Nucleus accumbens (tissue), 56 donors: ENCODE data around the gene PTPRN2.
"Not testable (repeated sequence)": the region's sequence is repeated elsewhere in the genome, so short reads cannot be mapped to it uniquely, and the experiment has no call there.

ENCODE experiments used
- DNase-seq, 56 donors: peaks; one replicate each; lab custom pipeline; 2025; lab: John Stamatoyannopoulos, UW

PTPRN2 gene

DNA sequence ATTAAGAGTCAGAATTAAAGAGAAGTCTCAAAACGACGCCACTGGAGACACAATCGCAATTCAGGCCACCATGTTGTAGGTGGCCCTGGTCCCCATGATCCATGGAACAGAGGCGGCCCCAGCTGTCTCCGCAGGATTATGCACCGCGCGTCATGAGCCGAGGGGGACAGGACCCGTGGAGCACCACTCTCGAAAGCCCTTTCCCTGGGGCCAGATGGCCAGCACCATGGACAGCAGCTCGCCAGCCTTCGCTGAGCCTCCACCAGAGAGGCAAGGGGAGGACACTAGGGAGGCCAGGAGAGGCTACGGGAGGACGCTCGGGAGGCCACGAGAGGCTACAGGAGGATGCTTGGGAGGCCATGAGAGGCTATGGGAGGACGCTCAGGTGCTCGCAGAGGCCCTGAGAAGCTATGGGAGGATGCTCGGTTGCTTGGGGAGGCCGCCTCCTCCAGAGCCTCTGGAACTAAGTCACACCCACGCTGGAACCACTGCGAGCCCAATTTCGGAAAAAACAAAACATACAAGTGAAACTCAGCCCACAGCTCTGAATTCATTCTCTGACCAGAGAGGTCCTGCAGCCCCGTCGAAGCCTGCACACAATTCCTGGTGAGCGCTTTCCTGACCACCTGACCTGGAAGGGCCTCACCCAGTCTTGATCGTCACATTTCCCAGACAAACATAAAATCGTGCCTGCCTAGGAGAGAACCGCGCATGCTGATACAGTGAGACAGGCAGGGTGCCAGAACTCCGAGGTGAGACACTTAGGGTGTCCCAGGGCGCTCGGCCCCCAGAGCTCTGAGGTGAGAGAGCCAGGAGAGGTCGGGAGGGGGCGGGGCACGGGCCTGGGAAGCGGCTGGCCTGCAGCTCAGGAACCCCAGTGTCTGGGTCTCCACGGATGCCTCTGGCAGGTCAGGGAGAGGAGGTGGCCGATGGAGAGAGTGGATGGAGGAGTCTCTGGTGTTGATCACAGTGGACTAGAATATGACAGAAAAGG, 224.4 kb downstream of the PTPRN2 start:
- DNase-seq: no peak

- no peak for DNase-seq
Measured at GRCh38 chr7:158362001-158362400, 225.6 kb downstream of the PTPRN2 start.

DNA sequence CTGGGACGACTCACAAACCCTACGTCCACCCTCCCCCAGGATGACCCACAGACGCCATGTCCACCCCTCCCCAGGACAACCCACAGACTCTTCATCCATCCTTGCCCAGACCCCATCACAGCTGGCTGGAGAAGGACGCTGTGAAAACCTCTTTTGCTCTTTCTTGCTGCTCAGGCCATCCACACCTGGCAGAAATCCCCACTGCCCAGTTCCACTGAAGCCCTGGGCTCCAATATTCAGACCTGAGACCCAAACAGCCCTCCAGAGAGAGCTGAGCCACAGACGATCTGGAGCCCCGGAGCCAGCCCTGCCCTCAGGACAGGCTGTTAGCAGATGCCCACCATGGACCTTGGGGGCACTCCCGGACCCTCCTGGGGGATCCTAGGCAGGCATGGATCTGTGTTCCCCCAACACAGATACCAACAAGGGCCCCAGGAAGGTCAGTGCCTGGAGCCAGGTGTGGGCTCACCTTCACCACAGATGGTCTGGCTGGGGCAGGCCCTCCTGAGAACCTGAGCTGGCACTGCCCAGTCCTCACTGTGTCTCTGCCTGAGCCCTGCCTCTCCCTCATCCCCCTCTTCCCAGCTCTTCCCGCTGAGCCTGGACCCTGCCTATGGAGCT, 226.2 kb downstream of the PTPRN2 start:
- no peak for DNase-seq

GRCh38 chr7:158358926-158359645, 228.5 kb downstream of the PTPRN2 start:
- no peak for DNase-seq

- DNase-seq: peak in 2 of 56 donors; percentile 25 to 38
Measured at GRCh38 chr7:158357898-158358821, 229.5 kb downstream of the PTPRN2 start.

GRCh38 chr7:158357106-158357897, 230.3 kb downstream of the PTPRN2 start:
- DNase-seq: no peak

GRCh38 chr7:158356454-158356853, 231.2 kb downstream of the PTPRN2 start:
- DNase-seq: no peak

DNA sequence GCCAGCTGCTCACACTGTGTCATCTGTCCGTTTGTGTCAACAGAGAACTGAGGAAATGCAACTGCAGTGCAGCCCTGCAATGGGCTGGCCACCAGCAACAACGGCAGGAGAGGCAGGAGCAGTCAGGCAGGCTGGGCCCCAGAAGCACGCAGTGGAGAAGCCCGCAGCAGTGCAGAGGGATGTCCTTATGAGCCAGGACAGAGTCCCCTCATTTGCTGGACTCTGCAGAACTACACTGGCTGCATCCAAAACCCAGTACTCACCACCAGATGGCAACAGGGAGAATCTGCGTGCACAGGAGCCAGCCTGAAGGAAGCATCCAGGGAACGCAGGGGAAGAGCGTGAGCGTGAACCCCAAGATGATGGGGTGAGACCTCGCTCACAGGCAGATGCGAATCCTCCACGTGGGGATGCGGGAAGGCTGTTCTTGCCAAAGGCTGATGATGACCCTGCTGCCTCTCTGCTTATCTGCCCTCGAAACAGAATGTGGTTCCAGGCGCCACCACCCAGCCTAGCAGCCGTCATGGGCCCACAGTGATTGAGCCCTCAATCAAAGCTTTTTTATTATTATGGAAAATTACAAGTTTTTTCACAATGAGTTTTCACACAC, 232.1 kb downstream of the PTPRN2 start:
- peak in 1 of 56 donors; percentile 8 for DNase-seq

DNA sequence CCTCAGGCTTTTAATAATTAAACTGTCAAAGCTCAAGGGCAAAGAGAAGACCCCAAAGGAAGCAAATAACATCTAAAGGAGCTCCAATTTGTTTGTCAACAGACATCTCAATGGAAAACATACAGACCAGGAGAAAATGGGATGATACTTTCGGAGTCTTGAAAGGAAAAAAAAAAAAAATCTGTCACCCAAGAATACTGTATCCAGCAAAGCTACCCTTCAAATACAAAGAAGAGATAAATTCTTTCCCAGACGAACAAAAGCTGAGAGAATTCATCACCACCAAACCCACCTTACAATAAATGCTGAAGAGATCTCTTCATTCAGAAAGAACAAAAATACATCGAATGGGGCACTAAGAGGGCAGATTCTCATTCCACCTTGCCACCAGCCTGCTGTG, 232.8 kb downstream of the PTPRN2 start:
- no peak for DNase-seq

- DNase-seq: no peak
Measured at GRCh38 chr7:158353606-158354570, 233.7 kb downstream of the PTPRN2 start.

GRCh38 chr7:158351899-158352729, 235.5 kb downstream of the PTPRN2 start:
- DNase-seq: not testable (repeated sequence)

DNA sequence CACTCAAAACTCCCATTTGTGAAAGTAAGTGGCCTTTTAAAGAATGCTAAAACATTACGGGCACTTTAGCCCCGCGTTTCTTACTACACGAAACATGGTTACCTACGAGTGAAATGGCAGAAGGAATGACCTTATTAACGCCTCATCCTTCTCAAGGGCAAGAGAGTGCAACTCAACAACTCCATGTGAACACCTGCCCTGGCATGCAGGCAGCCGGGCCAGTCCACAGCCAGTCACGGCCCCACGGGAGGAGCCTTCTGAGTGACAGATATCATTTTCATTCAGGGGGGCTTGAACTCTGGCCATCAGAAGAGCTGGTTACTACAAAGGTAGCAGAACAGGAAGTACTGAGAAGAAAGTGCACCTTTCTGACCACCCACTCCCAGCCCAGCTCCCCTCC, 236.1 kb downstream of the PTPRN2 start:
- DNase-seq: no peak

DNA sequence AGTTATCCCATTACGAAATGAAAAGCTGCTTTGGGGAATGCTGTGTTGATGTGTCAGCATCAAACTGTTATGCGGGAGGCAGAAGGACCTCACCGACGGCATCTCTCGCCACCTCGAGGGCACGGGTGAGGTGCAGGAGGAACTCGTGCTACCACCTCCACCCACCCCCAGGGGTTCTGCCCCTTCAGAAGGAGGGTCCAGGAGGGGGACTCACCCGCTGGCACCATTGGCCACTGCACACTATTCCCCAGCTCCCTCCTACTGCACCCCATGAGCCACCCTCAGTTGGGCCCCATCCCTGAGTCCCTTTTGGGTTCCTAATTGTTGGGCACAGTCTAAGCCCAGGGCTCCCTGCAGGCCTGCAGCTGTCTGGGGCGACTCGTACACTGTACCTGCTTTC, 236.6 kb downstream of the PTPRN2 start:
- no peak for DNase-seq

DNA sequence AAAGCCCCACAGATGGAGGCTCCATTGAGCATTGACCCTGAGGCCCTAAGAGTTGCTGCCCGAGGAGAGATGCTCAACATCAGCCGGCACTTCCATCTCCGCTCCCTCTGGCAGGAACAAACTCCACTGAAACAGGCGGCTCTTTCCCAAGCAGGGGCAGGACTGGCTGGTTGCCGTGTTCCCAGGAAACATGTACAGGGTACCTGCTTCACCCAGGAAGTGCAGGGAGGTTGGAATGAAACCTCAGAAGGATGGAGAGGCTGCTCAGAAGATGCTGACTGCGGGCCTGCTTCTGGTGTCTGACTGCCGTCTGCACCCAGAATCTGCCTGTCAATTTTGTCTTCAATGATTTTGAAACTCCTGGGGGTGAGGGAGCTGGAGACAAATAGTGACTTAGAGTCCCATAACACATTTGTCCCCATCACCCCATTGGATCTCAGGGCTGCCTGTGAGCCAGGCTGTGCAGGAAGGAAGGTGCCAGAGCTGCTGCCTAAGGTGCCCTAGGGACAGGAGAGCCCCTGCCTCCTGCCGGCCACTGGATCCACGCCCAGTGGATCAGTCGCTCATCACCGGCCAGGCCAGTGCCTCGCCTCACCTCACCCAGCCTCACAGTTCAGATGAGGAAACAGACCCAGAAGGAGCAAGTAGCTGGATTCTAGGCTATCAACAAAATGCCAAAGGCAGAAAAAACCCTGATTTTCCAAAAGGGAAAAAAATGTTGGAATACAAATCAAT, 237.3 kb downstream of the PTPRN2 start:
- DNase-seq: no peak

DNA sequence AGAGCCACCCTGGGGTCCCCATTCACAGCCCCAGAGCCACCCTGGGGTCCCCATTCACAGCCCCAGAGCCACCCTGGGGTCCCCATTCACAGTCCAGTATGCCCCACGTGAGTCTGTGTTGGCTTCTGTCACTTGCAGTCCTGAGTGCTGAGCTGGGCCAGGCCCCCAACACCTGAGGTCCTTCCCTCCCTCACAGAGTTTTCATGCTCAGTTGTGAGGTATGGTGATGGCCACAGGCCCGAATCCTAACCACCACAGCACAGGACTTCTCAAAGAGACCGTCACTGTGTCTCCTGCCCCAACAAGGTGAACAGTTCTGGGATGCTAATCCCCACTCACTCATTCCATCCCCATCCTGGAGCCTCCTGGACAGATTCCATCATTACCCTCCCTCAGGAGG, 239.2 kb downstream of the PTPRN2 start:
- no peak for DNase-seq

DNA sequence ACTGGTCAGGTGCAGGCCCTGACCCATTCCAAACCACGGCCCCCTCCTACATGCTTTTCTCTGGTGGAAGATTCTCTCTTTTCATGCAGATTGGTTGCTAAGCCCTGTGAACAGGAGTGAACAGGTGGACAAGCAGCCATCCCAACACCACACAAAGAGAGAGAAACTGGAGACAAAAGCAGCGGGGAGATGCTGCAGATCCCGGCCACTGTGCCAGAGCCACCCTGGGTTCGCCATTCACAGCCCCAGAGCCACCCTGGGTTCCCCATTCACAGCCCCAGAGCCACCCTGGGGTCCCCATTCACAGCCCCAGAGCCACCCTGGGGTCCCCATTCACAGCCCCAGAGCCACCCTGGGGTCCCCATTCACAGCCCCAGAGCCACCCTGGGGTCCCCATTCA, 239.6 kb downstream of the PTPRN2 start:
- not testable (repeated sequence) for DNase-seq
